Mononuclear cell (primary cell): Measurements from ENCODE around the gene JMJD8. TPM values are rescaled to one million over a fixed set of nuclear protein-coding genes. Genes with fewer than 3 reads are reported as not detected.

ENCODE experiments used
- H3K27me3 ChIP-seq: 2 replicates; pipeline ENCODE4 v1.6.0; 2011; ENCODE audit warnings: low read length, control low read depth; ENCODE audit not compliant: insufficient read depth
- H3K4me1 ChIP-seq: 2 replicates; pipeline ENCODE4 v1.5.1; 2011; ENCODE audit warnings: mild to moderate bottlenecking, low read length, control low read depth; ENCODE audit not compliant: insufficient read depth
- H3K4me3 ChIP-seq: 2 replicates; pipeline ENCODE4 v1.5.1; 2011; ENCODE audit warnings: mild to moderate bottlenecking, low read length, moderate library complexity
- H3K9me3 ChIP-seq: 2 replicates; pipeline ENCODE4 v1.5.1; 2011; ENCODE audit warnings: low read depth, mild to moderate bottlenecking, control low read depth, low read length
- total RNA-seq: library from RNA; depleted of rRNA; stranded (reverse); fragments of >200 nt; gene quantifications from one replicate; pipeline ENCODE4 v1.2.3, GENCODE V29; 2012

JMJD8 gene
- total RNA-seq, 1 donor: 25.0 TPM

GRCh38 chr16:725463-726187, 41.5 kb upstream of the JMJD8 start:
- H3K4me1 ChIP-seq: peaks cover 25% of the 10 kb centered on the region
- H3K9me3 ChIP-seq: no peaks in the 10 kb centered on the region
- no peak overlapping the region for H3K4me3 ChIP-seq
- peaks cover 2% of the 10 kb centered on the region for H3K27me3 ChIP-seq

- peaks cover 2% of the 10 kb centered on the region for H3K27me3 ChIP-seq
- H3K9me3 ChIP-seq: no peaks in the 10 kb centered on the region
- peaks cover 32% of the 10 kb centered on the region for H3K4me1 ChIP-seq
Measured at GRCh38 chr16:725041-725376, 40.9 kb upstream of the JMJD8 start.

GRCh38 chr16:724188-725040, 40.3 kb upstream of the JMJD8 start:
- H3K27me3 ChIP-seq: peaks cover 2% of the 10 kb centered on the region
- no peaks in the 10 kb centered on the region for H3K9me3 ChIP-seq
- H3K4me1 ChIP-seq: peaks cover 38% of the 10 kb centered on the region
- no peak overlapping the region for H3K4me3 ChIP-seq

More at GRCh38 chr16:725041-725376, 40.9 kb upstream of the JMJD8 start:
- no peak overlapping the region for H3K4me3 ChIP-seq

GRCh38 chr16:723695-724094, 39.6 kb upstream of the JMJD8 start:
- Histone ChIP-seq H3K27me3 (peaks cover 2% of the 10 kb centered on the region), H3K9me3 (no peaks in the 10 kb centered on the region), H3K4me3 (no peak overlapping the region), H3K4me1 (peaks cover 42% of the 10 kb centered on the region)

GRCh38 chr16:722835-723633, 38.9 kb upstream of the JMJD8 start:
- H3K4me1 ChIP-seq: peaks cover 39% of the 10 kb centered on the region

GRCh38 chr16:721765-722540, 37.8 kb upstream of the JMJD8 start:
- H3K4me3 ChIP-seq: peak overlapping the region; percentile 56
- peaks cover 32% of the 10 kb centered on the region for H3K4me1 ChIP-seq
- peaks cover 2% of the 10 kb centered on the region for H3K27me3 ChIP-seq
- H3K9me3 ChIP-seq: no peaks in the 10 kb centered on the region

More at GRCh38 chr16:722835-723633, 38.9 kb upstream of the JMJD8 start:
- no peaks in the 10 kb centered on the region for H3K9me3 ChIP-seq
- no peak overlapping the region for H3K4me3 ChIP-seq
- peaks cover 2% of the 10 kb centered on the region for H3K27me3 ChIP-seq

- Histone ChIP-seq H3K4me3 (peak within 1 kb of the TSS; percentile 56), H3K9me3 (no peaks in the 10 kb centered on the region), H3K27me3 (peaks cover 9% of the 10 kb centered on the region), H3K4me1 (peaks cover 30% of the 10 kb centered on the region)
Measured at GRCh38 chr16:720990-721764, 37.0 kb upstream of the JMJD8 start, which contains the start of gene ANTKMT. ANTKMT (plus strand) TSS chr16:721146; CDS start chr16:721275, 129 bp downstream.

GRCh38 chr16:720447-720989, 36.4 kb upstream of the JMJD8 start:
- peaks cover 9% of the 10 kb centered on the region for H3K27me3 ChIP-seq
- no peaks in the 10 kb centered on the region for H3K9me3 ChIP-seq
- peak overlapping the region; percentile 56 for H3K4me3 ChIP-seq
- peaks cover 36% of the 10 kb centered on the region for H3K4me1 ChIP-seq

GRCh38 chr16:719815-720446, 35.8 kb upstream of the JMJD8 start:
- Histone ChIP-seq H3K9me3 (no peaks in the 10 kb centered on the region), H3K4me1 (peaks cover 40% of the 10 kb centered on the region), H3K27me3 (peaks cover 9% of the 10 kb centered on the region), H3K4me3 (peak overlapping the region; percentile 56)

GRCh38 chr16:718922-719321, 34.8 kb upstream of the JMJD8 start:
- Histone ChIP-seq H3K4me3 (no peak overlapping the region), H3K9me3 (no peaks in the 10 kb centered on the region), H3K4me1 (peaks cover 45% of the 10 kb centered on the region), H3K27me3 (peaks cover 9% of the 10 kb centered on the region)

GRCh38 chr16:718389-718788, 34.3 kb upstream of the JMJD8 start:
- Histone ChIP-seq H3K27me3 (peaks cover 9% of the 10 kb centered on the region), H3K9me3 (no peaks in the 10 kb centered on the region), H3K4me1 (peaks cover 45% of the 10 kb centered on the region), H3K4me3 (no peak overlapping the region)

- H3K4me1 ChIP-seq: peaks cover 45% of the 10 kb centered on the region
- no peak overlapping the region for H3K4me3 ChIP-seq
- H3K9me3 ChIP-seq: no peaks in the 10 kb centered on the region
- peaks cover 9% of the 10 kb centered on the region for H3K27me3 ChIP-seq
Measured at GRCh38 chr16:717450-718245, 33.5 kb upstream of the JMJD8 start.
